ENCODE measurements around the gene NADK.

GRCh38 chr1:1768249-1768992 lies 9.8 kb downstream of the NADK start:
- TF ChIP-seq EZH2 (IDR thresholded peaks at IDR 0.05; ENCODE audit: insufficient read depth, poor library complexity, severe bottlenecking) (no peak), EZH2phosphoT487 (IDR thresholded peaks at IDR 0.05; ENCODE audit: insufficient read depth, low read depth) (no peak)
